Activated CD8-positive, alpha-beta memory T cell treated with anti-CD3 and anti-CD28 coated beads for 48 hours (primary cell): Measurements from ENCODE around the gene SKI.
A peak's percentile ranks its signal among the peaks of the same experiment; 100 is the strongest.
"Not testable (repeated sequence)": the region's sequence is repeated elsewhere in the genome, so short reads cannot be mapped to it uniquely, and the experiment has no call there.

Experiments used
- DNase-seq, 3 experiments: peaks; one replicate each; pipeline ENCODE4 v3.0.0-alpha.2; 2020; ENCODE audit warnings: low read depth in 2 of 3, low spot score in 2 of 3

Gene SKI

DNA sequence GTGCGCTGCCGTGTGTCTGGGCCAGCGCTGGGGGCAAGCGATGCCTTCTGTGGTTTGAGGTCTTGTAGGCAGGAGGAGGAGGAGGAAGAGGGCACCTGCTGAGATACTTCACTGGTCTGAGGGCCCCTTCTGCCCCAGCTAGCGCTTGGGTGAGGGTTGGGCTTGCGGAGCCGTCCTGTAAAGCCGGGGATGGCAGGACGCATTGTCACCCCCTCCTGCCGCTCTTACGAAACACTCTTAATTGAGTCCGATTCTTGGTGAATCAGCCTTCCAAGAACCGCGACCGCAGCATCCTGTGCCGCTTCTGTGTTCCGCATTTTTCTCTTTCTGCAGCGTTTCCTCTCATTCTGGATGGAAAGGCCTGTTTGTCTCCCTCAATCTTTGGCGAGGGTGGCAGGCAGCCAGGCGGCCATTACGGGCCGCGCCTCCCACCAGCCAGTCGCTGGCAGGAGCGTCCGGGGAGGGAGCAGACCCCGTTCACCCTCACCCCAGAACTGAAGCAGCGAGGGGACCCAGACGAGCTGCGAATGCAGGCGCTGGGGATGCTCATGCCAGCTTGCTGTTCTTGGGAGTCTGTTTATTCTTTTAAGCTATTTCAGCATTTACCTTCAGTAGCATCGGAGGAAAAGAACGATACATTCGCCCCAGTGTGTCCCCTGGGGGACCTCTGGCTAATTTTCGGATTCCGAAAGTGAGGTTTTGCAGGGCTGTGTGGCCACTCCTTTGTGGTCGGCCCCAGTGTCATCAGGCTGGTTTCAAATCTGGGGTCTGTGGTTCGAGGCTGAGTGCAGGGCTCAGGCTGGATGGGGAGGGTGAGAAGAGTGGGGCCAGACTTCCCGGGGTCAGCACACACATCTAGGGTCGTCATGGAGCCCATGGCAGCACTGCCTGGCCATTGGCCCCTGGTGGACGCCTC, 62.7 kb downstream of the SKI start:
- DNase-seq = peak; percentile 45 to 64 (median 60)

DNA sequence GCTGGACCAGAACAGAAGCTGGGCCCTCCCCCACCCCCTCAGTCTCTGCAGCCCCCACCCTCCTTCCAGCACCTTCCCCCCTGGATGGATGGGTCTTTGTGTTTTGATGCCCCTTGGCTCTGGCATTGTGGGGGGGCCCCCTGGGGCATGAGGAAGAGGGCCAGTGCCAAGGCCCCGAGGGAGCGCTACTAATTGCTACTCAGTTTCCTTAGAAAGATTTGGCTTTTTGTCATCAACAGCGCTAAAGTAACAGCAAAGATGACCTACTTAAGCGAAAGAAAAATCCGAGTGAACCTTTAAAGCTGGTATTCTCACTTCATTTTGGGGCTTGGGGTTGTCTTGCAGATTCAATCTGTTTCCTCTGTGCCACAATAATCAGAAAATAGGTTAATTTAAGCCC, 63.5 kb downstream of the SKI start:
- DNase-seq = no peak

DNA sequence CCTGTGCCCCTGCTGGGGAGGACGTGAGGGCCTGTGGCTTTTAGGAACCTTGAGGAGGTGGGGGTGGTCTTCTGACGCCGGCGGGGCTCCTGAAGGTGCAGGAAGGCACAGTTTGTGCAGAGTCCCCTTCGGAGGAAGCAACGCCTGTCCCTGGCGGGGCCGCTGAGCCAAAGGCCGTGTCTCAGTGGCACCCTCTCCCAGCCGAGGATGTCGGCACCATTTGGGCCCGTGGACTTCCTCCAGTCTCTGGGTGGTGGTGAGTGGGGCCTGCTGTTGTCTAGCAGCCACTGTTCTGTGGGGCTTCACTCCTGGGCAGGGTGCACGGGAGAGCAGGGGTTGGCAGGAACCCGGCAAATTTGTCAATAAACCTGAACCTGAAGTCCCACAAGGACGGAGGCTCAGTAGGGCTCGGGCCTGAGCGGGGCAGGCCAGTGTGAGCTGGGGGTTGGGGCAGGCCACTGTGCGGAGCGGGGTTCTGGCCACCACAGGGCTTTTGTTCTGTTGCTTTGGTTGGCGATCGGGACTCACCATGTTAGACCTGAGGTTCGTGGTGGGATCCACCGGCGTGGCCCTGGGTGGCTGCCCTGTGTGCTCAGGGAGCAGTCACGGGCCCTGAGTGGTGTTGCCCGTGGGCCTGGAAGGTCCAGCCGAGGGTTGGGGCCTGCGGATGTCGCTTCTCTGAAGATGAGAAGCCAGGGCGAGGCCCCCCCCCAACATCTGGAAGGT, 64.8 kb downstream of the SKI start:
- DNase-seq = no peak

DNA sequence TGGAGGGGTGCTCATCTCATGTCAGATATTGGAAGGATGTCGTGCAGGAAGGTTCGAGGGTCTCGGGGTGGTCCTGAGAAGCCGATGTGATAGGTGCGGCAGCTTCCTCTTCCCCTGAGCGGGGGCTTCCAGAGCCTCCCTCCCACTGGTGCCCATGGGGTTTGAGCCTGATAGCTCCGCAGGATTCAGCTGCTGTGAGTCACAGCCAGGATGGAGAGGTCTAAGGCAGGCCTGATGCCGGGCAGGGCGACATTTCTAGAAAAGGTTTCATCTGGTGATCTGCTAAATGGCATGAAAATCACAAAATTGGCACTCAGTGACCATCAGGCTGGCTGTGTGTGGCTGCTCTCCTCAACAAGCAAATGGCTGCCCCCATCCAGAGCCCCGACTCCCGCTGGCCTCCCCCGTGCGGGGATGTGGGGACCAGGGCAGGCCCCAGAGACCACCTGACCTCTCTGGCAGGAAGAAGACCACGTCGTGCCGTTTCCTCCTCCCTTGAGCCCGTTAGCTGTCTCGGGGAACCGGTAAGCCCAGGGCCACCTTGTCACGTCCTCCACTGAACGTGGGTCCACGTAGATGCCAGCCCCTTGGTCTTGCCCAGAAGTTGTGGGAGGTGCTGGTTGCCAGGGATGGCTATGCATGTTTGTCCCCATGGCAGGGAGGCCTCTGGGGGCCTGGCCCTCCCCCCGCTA, 66.1 kb downstream of the SKI start:
- no peak for DNase-seq

DNA sequence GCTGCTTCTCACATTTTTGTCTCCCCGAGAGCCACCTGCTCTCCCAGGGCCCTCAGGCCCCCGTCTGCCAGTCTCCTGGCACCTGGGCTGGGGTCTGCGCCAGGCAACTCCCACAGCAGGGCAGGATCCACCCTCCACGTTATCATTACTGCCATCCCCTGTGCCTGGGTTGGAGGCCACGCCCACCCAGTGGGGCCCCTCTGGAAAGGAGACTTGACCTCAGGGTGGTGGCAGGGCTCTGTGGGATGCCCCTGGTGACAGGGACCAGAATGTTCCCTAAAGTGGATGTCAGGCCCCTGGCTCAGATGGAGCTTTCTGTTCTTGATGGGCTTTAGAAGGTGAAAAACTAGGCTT, 66.6 kb downstream of the SKI start:
- no peak for DNase-seq

DNA sequence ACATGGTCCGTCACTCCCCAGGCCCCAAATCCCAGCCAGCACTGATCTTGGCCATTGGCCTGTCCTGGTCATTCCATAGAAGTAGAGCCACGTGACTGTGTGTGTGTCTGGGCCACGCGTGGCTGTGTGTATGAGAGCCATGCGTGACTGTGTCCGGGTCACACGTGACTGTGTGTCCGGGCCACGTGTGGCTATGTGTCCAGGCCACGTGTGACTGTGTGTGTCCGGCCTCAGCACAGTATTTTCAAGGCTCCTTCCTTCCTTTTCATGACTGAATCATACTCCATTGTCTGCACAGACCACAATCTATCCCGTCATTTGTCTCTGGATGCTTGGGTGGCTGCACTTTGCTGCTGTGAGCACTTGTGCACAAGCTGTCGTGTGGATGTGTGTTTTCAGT, 67.4 kb downstream of the SKI start:
- no peak for DNase-seq

DNA sequence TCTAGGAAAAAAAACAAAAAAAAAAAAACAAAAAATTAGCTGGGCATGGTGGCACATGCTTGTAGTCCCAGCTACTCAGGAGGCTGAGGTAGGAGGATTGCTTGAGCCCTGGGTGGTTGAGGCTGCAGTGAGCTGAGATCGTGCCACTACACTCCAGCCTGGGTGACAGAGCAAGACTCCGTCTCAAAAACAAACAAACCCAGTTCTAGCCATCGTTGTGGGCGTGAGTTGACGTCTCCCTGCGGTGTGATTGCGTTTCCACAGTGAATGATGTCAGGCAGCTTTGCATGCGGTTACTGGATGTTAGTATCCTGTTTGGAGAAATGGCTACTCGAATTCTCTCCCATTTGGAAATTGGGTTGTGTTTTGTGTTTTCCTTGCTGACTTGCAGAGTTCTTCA, 68.1 kb downstream of the SKI start:
- DNase-seq = not testable (repeated sequence)

DNA sequence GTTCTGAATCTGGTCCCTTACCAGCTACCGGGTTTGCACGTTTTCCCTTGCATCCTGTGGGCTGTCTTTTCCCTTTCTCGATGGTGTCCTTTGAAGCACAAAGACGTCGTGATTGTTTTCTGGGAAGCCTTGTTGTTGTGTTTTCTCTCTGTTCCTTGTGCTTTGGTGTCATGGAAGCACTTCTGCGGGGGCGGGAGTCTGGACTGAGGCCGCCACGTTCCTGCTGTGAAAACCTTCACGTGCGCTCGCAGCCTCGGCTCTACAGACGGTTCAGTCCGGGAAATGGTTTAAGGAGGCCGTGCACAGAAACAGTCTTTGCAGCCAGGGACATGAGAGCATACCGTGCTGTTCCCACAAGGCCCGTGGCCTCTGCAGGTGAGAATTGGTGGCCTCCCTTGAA, 68.5 kb downstream of the SKI start:
- DNase-seq = no peak

DNA sequence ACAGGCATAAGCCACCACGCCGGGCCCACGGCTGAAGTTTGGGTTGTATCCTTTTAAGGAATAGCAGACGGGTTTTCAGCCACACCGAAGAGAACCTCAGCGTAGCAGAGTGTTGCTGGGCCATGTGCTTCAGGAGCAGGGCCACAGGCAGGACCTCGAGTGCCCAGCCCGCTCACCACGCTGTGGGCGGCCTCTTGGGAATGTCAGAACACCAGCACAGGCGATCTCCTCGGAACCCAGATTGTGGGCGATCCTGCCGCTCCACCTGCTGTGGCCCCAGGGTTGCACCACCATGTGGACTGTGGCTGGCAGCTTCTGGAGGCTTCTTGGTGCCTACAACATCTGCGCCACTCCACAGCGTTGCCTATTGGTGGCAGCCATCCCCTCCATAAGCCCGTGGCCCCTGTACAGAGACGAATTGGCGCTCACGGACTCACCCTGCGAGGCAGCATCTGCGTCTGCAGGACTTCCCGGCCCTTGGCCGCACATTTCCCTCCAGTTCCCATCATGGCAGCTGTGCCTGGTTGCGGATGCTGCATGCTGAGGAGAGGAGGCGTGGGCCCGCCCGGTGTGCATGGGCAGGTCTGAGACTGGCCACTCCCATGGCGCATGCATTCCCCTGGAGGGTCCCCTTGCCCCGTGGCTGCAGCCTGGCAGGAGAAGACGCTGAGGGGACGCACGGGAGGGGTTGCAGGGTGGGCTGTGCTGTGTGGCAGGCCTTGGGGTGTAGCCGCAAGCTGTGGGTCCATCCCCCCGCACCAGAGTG, 69.3 kb downstream of the SKI start:
- DNase-seq = no peak

DNA sequence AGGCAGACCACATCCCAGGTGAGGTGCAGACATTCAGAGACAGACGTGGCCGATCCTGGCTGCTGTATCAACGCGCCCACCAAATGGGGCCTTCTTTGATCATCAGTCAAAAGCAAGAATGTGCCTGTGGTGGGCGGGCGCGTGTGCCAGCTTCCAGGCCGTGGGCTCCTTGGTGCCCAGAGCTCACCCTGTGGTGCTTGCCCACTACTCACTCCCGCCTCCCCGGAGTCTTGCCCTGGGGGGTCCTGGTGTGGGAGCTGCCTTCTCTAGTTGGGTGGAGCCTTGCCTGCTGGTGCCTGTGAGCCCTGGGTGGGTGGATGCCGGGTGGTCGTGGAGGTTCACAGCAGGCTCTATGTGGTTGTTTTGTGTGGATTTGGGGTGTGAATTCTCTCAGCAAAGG, 70.6 kb downstream of the SKI start:
- DNase-seq = no peak

DNA sequence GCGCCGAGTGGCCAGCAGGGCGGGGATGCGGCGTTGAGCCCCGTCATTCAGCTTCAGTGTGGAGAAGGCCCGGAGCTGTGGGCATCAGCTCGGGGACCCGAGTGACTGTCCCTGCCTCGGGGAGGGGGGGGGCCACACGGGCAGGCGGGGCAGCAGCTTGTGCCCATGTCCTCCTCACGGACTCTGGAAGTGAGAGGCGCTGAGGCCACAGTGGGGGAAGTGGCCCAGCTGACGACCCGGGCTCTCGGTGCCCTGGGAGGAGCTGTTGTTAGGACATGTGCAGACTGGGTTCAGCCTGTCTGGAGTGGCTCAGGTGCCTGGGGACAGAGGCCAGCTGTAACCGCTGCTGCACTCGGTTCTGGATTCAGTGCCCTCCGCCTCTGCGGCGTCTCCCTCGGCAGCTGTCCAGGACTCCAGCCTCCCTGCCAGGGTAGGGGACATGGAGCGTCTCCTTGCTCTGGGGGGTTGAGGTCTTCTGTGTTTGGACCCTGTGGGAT, 71.1 kb downstream of the SKI start:
- no peak for DNase-seq

DNA sequence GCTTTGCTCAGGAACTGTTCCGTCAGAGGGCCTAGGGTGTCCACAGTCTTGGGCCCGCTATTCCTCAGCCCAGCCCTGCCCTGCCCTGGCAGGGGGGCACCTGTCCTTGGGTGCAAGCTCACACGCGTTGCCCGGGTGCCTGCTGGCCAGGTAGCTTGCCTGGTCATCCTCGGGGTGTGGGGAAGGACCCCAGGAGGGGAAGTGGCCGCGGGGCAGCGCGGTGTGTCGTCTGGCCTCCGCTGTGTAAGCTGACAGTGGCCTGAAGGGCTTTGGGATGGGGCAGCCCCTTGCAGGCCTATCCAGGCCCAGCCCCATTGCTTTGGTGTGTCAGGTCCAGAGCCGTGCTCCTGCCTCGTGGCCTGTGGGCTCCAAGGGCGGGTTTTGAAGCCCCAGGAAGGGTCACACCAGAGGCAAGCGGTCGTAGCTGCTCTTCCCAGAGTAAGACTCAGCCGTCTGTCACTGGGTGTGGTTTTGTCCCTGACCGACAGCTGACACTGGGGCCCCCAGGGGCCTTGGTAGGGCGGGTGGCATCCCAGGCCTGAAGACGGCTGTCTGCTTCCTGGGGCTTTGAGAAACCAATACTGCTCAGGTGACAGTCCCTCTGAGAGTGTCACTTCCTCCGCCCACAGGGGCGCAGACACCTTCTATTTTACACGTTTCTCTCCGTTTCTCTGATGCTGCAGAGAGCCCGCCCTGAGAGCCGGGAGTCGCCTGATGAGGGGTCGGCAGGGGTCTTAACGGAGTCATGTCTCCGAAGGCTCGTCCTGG, 72.1 kb downstream of the SKI start:
- peak; percentile 58 to 70 (median 64) for DNase-seq

DNA sequence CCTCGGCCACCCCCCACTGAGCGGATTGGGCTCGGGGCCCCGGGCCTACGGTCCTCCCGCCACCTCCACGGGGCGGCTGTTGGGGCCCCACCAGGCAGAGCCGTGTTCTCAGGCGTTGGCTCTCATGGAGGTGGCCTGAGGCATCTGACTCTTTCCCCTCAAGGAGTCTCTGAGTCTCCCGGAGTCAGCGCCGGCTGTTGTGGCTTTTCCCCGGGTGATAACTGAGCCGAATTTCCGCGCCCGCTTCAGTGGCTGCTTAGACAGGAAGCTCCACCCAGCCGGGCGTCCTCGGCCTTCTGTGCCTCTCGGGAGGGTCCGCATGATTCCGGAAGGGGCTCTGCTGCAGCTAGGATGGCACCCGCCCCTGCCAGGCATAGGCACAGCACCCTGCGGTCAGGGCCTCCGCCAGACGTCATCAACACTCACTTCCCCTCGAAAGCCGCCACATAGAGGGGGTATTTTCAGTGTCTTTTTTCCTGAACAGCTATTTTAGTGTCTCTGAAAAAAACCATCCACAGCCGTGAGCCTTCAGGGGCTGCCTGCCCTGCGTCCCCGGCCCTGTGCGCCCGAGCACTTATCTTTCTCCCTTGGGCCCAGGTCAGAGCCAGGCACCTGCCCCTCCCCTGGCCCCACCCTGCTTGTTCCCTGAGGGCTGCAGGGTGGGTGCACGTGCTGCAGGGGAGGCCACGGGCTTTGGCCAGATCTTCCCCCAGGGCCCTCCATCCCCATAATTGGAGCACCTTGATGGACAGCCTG, 72.9 kb downstream of the SKI start:
- peak; percentile 62 to 74 (median 70) for DNase-seq

DNA sequence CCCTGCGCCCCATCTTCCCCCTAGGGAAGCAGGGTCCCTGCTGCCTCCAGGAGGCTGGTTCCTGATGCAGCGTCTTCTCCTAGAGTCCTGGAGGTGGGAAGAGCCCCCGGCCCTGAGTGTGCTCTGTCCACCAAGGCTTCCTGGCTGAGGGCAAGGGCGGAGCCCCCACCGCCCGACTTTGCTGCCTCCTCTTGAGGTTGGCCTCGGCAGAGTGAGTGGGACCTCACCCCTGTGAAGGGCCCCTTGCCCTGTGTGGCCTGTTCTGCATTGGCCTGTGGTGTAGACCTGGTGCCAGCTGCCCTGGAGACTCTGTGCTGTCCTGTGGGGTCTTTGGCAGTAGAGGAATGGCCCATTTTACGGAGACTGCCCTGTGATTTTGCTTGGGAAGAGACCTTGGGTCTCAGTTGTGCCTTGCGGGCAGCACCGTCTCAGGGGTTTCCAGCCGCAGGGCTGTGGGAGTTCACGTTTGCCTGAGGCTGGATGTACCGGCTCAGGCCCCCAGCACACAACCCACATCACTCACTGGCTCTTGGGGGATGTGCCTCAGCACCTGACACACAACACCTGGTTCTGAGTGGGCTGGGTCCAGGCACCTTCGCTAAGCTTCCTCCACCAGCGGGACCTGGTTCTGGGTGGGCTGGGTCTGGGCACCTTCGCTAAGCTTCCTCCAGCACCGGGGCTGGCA, 73.6 kb downstream of the SKI start:
- DNase-seq = no peak

DNA sequence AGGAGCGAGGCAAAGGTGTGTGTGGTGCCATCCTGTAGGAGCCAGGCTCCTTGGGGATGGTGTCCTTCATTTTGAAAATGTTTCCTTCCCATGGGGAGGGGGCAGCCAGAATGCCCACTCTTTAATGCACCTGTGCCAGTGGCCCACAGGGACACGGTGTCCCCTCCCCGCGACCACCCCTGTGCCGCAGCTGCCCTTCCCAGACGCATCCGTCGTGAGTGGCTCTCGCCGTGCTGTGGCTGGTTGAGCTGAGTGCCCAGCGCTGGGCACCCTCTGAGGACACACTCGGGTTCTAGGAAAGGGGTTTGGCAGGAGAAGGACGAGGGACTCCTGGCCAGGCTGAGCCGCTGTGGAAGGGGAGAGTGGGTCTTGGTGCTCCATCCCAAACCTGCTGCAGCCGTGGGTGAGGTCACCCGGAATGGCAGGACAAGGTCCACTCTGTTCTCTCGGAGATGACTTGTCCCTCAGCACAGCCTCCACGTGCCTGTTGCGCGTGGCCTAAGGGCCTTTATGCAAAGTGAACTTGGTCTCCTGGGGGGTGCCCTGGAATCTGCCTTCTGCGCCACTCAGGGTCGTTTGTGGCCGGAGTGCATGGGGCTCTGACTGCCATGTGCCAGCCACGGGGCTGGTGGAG, 74.3 kb downstream of the SKI start:
- no peak for DNase-seq

DNA sequence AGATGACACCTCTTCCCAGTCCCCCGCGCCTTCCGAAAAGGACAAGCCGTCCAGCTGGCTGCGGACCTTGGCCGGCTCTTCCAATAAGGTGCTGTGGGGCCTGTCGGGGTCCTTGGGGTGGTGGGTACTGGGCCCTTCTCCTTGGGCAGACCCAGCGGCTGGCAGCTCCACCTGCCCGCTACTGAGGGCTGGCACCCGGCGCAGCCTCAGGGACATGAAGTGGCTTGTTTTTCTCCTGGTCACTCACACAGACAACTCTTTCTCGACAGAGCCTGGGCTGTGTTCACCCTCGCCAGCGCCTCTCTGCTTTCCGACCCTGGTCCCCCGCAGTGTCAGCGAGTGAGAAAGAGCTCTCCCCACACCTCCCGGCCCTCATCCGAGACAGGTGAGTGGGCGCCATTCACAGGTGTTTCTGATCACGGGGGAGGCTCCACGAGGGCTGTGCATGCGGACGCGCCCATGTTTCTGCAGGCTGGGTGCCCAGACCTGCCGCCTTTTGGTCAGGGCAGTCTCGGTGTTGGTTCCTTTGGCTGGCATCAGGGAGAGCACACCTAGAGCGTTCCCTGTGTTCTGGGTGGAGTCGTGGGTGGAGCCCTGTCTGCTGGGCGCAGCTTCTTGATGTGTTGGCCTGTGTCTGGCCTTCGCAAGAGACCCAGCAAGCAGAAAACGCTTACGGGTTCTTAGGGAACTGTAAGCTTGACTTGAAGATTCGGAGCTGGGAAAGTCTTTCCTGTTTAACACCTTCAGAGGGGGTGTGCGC, 75.1 kb downstream of the SKI start:
- no peak for DNase-seq

DNA sequence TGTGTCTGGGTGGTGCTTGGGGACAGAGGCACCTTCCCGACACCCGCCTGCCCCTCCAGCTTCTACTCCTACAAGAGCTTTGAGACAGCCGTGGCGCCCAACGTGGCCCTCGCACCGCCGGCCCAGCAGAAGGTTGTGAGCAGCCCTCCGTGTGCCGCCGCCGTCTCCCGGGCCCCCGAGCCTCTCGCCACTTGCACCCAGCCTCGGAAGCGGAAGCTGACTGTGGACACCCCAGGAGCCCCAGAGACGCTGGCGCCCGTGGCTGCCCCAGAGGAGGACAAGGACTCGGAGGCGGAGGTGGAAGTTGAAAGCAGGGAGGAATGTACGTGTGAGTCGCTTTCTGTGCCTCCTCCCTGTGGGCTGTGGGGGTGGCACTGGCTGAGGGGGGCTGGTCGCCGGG, 75.7 kb downstream of the SKI start:
- no peak for DNase-seq

DNA sequence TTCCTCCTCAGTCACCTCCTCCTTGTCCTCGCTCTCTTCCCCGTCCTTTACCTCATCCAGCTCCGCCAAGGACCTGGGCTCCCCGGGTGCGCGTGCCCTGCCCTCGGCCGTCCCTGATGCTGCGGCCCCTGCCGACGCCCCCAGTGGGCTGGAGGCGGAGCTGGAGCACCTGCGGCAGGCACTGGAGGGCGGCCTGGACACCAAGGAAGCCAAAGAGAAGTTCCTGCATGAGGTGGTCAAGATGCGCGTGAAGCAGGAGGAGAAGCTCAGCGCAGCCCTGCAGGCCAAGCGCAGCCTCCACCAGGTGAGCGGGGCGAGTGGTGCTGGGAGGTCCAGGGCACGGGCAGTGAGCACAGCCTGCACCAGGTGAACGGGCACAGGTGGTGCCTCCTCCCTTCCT, 76.2 kb downstream of the SKI start:
- no peak for DNase-seq
